H1 (cell line): ENCODE results near the gene OR5AC2. TPM values are rescaled to one million over a fixed set of nuclear protein-coding genes. Genes with fewer than 3 reads are reported as not detected.

Source experiments
- ASH2L ChIP-seq: fragments of 200-600, 300-600 bp; sonication (generic); IDR thresholded peaks from one replicate; pipeline ENCODE4 v1.7.1; 2017; ENCODE audit warnings: low read length
- EZH2 ChIP-seq: fragments of 200-600 bp; sonication (generic); IDR thresholded peaks from 2 replicates; pipeline ENCODE4 v1.7.1; 2012; ENCODE audit warnings: low read depth, mild to moderate bottlenecking, moderate library complexity, low read length, inconsistent platforms; ENCODE audit not compliant: severe bottlenecking
- KDM5A ChIP-seq: fragments of 200-600 bp; IDR thresholded peaks from 2 replicates; pipeline ENCODE4 v1.7.1; 2012; ENCODE audit warnings: mild to moderate bottlenecking, low read length, inconsistent platforms, mixed read lengths
- PHF8 ChIP-seq: fragments of 200-600 bp; sonication (generic); conservative IDR thresholded peaks from 2 replicates; pipeline ENCODE4 v1.7.1; 2012; ENCODE audit warnings: low read depth, mild to moderate bottlenecking, inconsistent platforms, low read length, moderate library complexity
- SIX5 ChIP-seq: IDR thresholded peaks from 2 replicates; pipeline ENCODE4 v1.6.1; 2011; ENCODE audit warnings: mild to moderate bottlenecking, low read depth, low read length
- ZNF274 ChIP-seq: IDR thresholded peaks from 2 replicates; pipeline ENCODE4 v1.7.0; 2012; ENCODE audit warnings: low read length, borderline replicate concordance; ENCODE audit errors: extremely low read depth
- polyA plus RNA-seq, 7 experiments: library from polyadenylated mRNA; depleted of rRNA in 3 of 7; stranded (reverse) in 5 of 7; unstranded in 2 of 7; fragments of >200 nt in 5 of 7; fragments of 200-250 nt in 2 of 7; gene quantifications; 1 replicate in 5 of 7; 2 replicates in 1 of 7; 4 replicates in 1 of 7; pipeline versions ENCODE4 v1.2.1 to v1.2.3, GENCODE V29; 2011 to 2013; ENCODE audit warnings: missing spikeins in 2 of 7, mixed read lengths in 2 of 7
- total RNA-seq: library from RNA; stranded (reverse); fragmentation: NEBNext Ultra II Directional; extraction: Animal tissue kit (Norgen Biotek cat#: 25700); gene quantifications from 2 replicates; pipeline ENCODE4 v1.2.1, GENCODE V29; 2021
- TF ChIP-seq, protein P1 (sequence below): fragments of 300-600 bp; sonication (generic); IDR thresholded peaks from 2 replicates; pipeline ENCODE4 v1.7.1; 2012; ENCODE audit warnings: low read length, moderate library complexity, mild to moderate bottlenecking, inconsistent platforms; ENCODE audit not compliant: insufficient replicate concordance

OR5AC2 gene
- total and polyA plus RNA-seq, 2 of the 8 experiments (the other 6 are each of a cell fraction or from before 2014, with no cell fraction given) = not detected

- TF ChIP-seq KDM5A = no peak
- TF ChIP-seq EZH2 = no peak
- TF ChIP-seq, protein P1, sequence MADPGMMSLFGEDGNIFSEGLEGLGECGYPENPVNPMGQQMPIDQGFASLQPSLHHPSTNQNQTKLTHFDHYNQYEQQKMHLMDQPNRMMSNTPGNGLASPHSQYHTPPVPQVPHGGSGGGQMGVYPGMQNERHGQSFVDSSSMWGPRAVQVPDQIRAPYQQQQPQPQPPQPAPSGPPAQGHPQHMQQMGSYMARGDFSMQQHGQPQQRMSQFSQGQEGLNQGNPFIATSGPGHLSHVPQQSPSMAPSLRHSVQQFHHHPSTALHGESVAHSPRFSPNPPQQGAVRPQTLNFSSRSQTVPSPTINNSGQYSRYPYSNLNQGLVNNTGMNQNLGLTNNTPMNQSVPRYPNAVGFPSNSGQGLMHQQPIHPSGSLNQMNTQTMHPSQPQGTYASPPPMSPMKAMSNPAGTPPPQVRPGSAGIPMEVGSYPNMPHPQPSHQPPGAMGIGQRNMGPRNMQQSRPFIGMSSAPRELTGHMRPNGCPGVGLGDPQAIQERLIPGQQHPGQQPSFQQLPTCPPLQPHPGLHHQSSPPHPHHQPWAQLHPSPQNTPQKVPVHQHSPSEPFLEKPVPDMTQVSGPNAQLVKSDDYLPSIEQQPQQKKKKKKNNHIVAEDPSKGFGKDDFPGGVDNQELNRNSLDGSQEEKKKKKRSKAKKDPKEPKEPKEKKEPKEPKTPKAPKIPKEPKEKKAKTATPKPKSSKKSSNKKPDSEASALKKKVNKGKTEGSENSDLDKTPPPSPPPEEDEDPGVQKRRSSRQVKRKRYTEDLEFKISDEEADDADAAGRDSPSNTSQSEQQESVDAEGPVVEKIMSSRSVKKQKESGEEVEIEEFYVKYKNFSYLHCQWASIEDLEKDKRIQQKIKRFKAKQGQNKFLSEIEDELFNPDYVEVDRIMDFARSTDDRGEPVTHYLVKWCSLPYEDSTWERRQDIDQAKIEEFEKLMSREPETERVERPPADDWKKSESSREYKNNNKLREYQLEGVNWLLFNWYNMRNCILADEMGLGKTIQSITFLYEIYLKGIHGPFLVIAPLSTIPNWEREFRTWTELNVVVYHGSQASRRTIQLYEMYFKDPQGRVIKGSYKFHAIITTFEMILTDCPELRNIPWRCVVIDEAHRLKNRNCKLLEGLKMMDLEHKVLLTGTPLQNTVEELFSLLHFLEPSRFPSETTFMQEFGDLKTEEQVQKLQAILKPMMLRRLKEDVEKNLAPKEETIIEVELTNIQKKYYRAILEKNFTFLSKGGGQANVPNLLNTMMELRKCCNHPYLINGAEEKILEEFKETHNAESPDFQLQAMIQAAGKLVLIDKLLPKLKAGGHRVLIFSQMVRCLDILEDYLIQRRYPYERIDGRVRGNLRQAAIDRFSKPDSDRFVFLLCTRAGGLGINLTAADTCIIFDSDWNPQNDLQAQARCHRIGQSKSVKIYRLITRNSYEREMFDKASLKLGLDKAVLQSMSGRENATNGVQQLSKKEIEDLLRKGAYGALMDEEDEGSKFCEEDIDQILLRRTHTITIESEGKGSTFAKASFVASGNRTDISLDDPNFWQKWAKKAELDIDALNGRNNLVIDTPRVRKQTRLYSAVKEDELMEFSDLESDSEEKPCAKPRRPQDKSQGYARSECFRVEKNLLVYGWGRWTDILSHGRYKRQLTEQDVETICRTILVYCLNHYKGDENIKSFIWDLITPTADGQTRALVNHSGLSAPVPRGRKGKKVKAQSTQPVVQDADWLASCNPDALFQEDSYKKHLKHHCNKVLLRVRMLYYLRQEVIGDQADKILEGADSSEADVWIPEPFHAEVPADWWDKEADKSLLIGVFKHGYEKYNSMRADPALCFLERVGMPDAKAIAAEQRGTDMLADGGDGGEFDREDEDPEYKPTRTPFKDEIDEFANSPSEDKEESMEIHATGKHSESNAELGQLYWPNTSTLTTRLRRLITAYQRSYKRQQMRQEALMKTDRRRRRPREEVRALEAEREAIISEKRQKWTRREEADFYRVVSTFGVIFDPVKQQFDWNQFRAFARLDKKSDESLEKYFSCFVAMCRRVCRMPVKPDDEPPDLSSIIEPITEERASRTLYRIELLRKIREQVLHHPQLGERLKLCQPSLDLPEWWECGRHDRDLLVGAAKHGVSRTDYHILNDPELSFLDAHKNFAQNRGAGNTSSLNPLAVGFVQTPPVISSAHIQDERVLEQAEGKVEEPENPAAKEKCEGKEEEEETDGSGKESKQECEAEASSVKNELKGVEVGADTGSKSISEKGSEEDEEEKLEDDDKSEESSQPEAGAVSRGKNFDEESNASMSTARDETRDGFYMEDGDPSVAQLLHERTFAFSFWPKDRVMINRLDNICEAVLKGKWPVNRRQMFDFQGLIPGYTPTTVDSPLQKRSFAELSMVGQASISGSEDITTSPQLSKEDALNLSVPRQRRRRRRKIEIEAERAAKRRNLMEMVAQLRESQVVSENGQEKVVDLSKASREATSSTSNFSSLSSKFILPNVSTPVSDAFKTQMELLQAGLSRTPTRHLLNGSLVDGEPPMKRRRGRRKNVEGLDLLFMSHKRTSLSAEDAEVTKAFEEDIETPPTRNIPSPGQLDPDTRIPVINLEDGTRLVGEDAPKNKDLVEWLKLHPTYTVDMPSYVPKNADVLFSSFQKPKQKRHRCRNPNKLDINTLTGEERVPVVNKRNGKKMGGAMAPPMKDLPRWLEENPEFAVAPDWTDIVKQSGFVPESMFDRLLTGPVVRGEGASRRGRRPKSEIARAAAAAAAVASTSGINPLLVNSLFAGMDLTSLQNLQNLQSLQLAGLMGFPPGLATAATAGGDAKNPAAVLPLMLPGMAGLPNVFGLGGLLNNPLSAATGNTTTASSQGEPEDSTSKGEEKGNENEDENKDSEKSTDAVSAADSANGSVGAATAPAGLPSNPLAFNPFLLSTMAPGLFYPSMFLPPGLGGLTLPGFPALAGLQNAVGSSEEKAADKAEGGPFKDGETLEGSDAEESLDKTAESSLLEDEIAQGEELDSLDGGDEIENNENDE = no peak
- TF ChIP-seq ASH2L = no peak
- no peak for TF ChIP-seq ZNF274
- no peak for TF ChIP-seq SIX5
- TF ChIP-seq PHF8 = no peak
Measured at GRCh38 chr3:98038286-98038685, 48.7 kb upstream of the OR5AC2 start (continued).
